ENCODE data around the gene MAGI2.

- TF ChIP-seq CTCF (conservative IDR thresholded peaks at IDR 0.05; ENCODE audit: low read length): no peak
- no peak for TF ChIP-seq EZH2phosphoT487 (IDR thresholded peaks at IDR 0.05; ENCODE audit: borderline replicate concordance)
Measured at GRCh38 chr7:78172933-78173591, 1280.4 kb downstream of the MAGI2 start.

Data from Loucy (cell line).